Calu3 (cell line): ENCODE data around the gene EPHA8. TPM values are rescaled to one million over a fixed set of nuclear protein-coding genes. Genes with fewer than 3 reads are reported as not detected.

Source experiments
- BruUV-seq: library from RNA; stranded (reverse); fragments of 400-500 nt; replicated peaks from 2 replicates; lab custom pipeline; 2021; lab: Mats Ljungman, UMichigan
- CTCF ChIA-PET: fragments of 300-600 bp; sonication (Branson Sonifier 250); formaldehyde crosslinking; loops from one replicate; lab custom pipeline; 2022; ENCODE audit warnings: antibody characterized with exemption; lab: Charles Lee
- DNase-seq: peaks from one replicate; pipeline ENCODE4 v3.0.0; 2022
- H3K27ac Mint-ChIP-seq: one replicate; pipeline ENCODE4 v1.8.0; 2022; ENCODE audit warnings: mixed read lengths; ENCODE audit not compliant: unreplicated experiment
- H3K27me3 Mint-ChIP-seq: one replicate; pipeline ENCODE4 v1.8.0; 2022; ENCODE audit warnings: mixed read lengths; ENCODE audit not compliant: unreplicated experiment
- H3K36me3 Mint-ChIP-seq: one replicate; pipeline ENCODE4 v1.8.0; 2022; ENCODE audit warnings: mild to moderate bottlenecking, moderate library complexity, mixed read lengths; ENCODE audit not compliant: insufficient read depth, unreplicated experiment
- H3K4me1 Mint-ChIP-seq: one replicate; pipeline ENCODE4 v1.8.0; 2022; ENCODE audit warnings: mild to moderate bottlenecking, low read depth, mixed read lengths; ENCODE audit not compliant: unreplicated experiment
- H3K4me3 Mint-ChIP-seq: one replicate; pipeline ENCODE4 v1.8.0; 2022; ENCODE audit warnings: mild to moderate bottlenecking, low read depth, moderate library complexity, mixed read lengths; ENCODE audit not compliant: unreplicated experiment
- H3K9me3 Mint-ChIP-seq: one replicate; pipeline ENCODE4 v1.8.0; 2022; ENCODE audit warnings: low read depth, mixed read lengths; ENCODE audit not compliant: unreplicated experiment
- intact Hi-C: fragments of 100-400 bp; cut with micrococcal nuclease; formaldehyde crosslinking; loops from one replicate; pipeline ENCODE4 v1.10.0; 2022; ENCODE audit not compliant: unreplicated experiment
- total RNA-seq: library from RNA; stranded (reverse); gene quantifications from 2 replicates; pipeline ENCODE4 v1.2.3, GENCODE V29; 2022
- TF ChIP-seq, protein P1 (sequence below): fragments of 200-600 bp; IDR thresholded peaks from one replicate; pipeline ENCODE4 v1.8.0; 2022; ENCODE audit warnings: antibody characterized with exemption; ENCODE audit not compliant: unreplicated experiment

EPHA8 gene
- total RNA-seq, 1 experiment from 2014 or later: not detected

DNA sequence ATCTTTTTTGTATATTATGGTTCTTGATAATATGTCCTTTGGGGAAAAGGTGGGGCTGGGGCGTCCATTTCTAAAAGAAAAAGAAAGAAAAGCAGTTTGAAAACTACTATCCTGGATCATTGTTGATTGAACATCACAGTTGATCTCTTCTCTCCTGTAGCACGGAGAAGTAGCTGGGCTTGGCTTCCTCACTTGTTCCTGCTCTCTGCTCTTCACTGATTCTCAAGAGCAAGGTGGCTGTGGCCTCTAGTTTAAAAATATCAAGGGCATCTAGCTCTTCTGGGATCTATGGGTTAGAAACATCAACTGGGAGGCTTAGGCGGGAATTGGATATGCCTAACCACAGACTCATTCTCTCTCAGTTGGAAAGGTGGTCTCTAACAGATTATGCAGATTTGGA, 38.1 kb upstream of the EPHA8 start:
- Mint-ChIP-seq H3K27ac (no peak overlapping the region), H3K4me3 (no peak overlapping the region), H3K4me1 (no peaks in the 10 kb centered on the region), H3K9me3 (no peaks in the 10 kb centered on the region), H3K27me3 (no peaks in the 10 kb centered on the region), H3K36me3 (peaks cover 6% of the 10 kb centered on the region)
- CTCF ChIA-PET: interaction anchor here (0.6 kb wide), 1 partner anchor 267 kb away, joined by 3 read pairs; no protein-coding TSS in a partner anchor
- no peak for DNase-seq
- BruUV-seq: no TSS peak
- TF ChIP-seq, protein P1, sequence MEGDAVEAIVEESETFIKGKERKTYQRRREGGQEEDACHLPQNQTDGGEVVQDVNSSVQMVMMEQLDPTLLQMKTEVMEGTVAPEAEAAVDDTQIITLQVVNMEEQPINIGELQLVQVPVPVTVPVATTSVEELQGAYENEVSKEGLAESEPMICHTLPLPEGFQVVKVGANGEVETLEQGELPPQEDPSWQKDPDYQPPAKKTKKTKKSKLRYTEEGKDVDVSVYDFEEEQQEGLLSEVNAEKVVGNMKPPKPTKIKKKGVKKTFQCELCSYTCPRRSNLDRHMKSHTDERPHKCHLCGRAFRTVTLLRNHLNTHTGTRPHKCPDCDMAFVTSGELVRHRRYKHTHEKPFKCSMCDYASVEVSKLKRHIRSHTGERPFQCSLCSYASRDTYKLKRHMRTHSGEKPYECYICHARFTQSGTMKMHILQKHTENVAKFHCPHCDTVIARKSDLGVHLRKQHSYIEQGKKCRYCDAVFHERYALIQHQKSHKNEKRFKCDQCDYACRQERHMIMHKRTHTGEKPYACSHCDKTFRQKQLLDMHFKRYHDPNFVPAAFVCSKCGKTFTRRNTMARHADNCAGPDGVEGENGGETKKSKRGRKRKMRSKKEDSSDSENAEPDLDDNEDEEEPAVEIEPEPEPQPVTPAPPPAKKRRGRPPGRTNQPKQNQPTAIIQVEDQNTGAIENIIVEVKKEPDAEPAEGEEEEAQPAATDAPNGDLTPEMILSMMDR: no peak
- intact Hi-C loops: no loop called here

DNA sequence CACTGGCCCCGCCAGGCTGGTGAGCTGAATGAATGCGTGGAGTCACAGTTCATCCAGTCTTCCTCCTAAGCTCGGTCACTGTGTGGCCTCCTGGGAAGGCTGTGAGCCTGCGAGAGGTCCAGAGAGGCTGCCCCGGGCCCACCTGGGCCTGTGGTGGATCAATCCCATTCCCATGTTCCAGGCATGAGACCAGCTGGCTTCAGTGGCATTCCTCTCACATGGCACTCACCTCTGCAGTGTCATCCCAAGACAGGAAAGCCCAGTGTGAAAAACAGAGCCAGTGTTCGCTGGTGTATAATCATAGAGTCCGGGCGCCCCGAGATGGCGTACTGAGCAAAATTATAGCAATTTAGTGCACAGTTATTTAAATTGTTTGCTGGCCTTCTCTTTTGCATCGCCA, 37.6 kb upstream of the EPHA8 start:
- no peaks in the 10 kb centered on the region for H3K9me3 Mint-ChIP-seq
- DNase-seq: no peak
- BruUV-seq: no TSS peak
- TF ChIP-seq, protein P1: no peak
- intact Hi-C loops: no loop called here
- H3K27me3 Mint-ChIP-seq: no peaks in the 10 kb centered on the region
- no peaks in the 10 kb centered on the region for H3K4me1 Mint-ChIP-seq
- no peak overlapping the region for H3K4me3 Mint-ChIP-seq
- CTCF ChIA-PET: no interaction called here
- peaks cover 6% of the 10 kb centered on the region for H3K36me3 Mint-ChIP-seq
- no peak overlapping the region for H3K27ac Mint-ChIP-seq

DNA sequence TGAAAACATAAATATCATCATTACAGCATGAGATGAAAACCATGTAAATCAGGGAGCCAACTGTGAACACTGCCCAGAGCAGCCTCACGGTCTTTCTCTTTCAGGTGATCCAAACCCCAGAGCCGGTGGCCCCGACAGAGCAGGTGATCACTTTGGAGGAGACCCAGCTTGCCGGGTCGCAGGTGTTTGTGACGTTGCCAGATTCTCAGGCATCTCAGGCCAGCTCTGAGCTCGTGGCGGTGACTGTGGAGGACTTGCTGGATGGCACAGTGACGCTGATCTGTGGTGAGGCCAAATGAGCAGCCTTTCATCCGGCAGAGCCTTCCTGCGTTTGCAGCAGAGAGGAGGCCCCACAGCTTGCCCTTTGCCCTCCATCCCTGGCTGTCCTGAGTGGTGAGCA, 37.2 kb upstream of the EPHA8 start:
- TF ChIP-seq, protein P1: no peak
- peaks cover 6% of the 10 kb centered on the region for H3K36me3 Mint-ChIP-seq
- no peaks in the 10 kb centered on the region for H3K4me1 Mint-ChIP-seq
- no peaks in the 10 kb centered on the region for H3K27me3 Mint-ChIP-seq
- no peak for DNase-seq
- H3K4me3 Mint-ChIP-seq: no peak overlapping the region
- CTCF ChIA-PET: no interaction called here
- H3K9me3 Mint-ChIP-seq: no peaks in the 10 kb centered on the region
- intact Hi-C loops: no loop called here
- H3K27ac Mint-ChIP-seq: no peak overlapping the region
- no TSS peak for BruUV-seq

DNA sequence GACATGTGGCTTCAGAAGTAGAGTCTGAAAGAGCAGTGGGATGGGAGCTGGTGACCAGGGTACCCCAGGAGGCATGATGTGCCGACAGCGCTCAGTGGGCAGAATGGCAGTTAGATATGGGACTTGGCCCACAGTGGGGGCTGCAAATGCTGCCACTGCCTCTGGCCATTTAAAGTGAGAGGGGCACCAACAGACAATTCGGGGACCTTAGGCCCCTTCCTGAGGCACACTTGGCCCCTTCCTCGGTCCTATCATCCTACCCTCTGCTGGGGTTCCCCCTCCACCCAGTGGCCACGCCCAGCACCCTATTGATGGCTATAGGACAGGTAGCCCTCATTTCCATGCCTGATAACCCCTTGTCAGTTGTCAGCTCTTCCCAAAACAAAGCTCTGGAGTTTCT, 36.6 kb upstream of the EPHA8 start:
- intact Hi-C loops: no loop called here
- TF ChIP-seq, protein P1: no peak
- Mint-ChIP-seq H3K27me3 (no peaks in the 10 kb centered on the region), H3K9me3 (no peaks in the 10 kb centered on the region), H3K27ac (no peak overlapping the region), H3K4me3 (no peak overlapping the region), H3K36me3 (peaks cover 6% of the 10 kb centered on the region), H3K4me1 (no peaks in the 10 kb centered on the region)
- no peak for DNase-seq
- CTCF ChIA-PET: no interaction called here
- BruUV-seq: no TSS peak
